MCF 10A (cell line): Measurements from ENCODE around the gene COL21A1. TPM values are rescaled to one million over a fixed set of nuclear protein-coding genes. Genes with fewer than 3 reads are reported as not detected.
"Not testable (repeated sequence)": the region's sequence is repeated elsewhere in the genome, so short reads cannot be mapped to it uniquely, and the experiment has no call there.

Source experiments
- BruUV-seq: library from RNA; stranded (reverse); fragments of 400-500 nt; replicated peaks from 2 replicates; lab custom pipeline; 2021; lab: Mats Ljungman, UMichigan
- CTCF ChIA-PET: fragments of 300-600 bp; sonication (Branson Sonifier 250); formaldehyde crosslinking; extraction: SDS; loops from one replicate; lab custom pipeline; 2021; ENCODE audit warnings: antibody characterized with exemption, inconsistent platforms; lab: Yijun Ruan, JAX
- POLR2A ChIA-PET: fragments of 300-600, 350-650 bp; sonication (Branson Sonifier 250); formaldehyde crosslinking; extraction: SDS; loops from one replicate; lab custom pipeline; 2020; ENCODE audit warnings: antibody characterized with exemption, inconsistent platforms; lab: Yijun Ruan, JAX
- DNase-seq: peaks from one replicate; pipeline ENCODE4 v3.0.0-alpha.2; 2018; ENCODE audit not compliant: unreplicated experiment
- H3K27ac Mint-ChIP-seq: one replicate; pipeline ENCODE4 v1.8.0; 2022; ENCODE audit warnings: mild to moderate bottlenecking, low read depth, mixed read lengths; ENCODE audit not compliant: unreplicated experiment
- H3K27me3 Mint-ChIP-seq: one replicate; pipeline ENCODE4 v1.8.0; 2022; ENCODE audit warnings: mixed read lengths; ENCODE audit not compliant: insufficient read depth, unreplicated experiment
- H3K36me3 Mint-ChIP-seq: one replicate; pipeline ENCODE4 v1.8.0; 2022; ENCODE audit warnings: mild to moderate bottlenecking, moderate library complexity, mixed read lengths; ENCODE audit not compliant: insufficient read depth, unreplicated experiment
- H3K4me1 Mint-ChIP-seq: one replicate; pipeline ENCODE4 v1.8.0; 2022; ENCODE audit warnings: mixed read lengths; ENCODE audit not compliant: insufficient read depth, unreplicated experiment
- H3K4me3 Mint-ChIP-seq: one replicate; pipeline ENCODE4 v1.8.0; 2022; ENCODE audit warnings: mild to moderate bottlenecking, moderate library complexity, mixed read lengths; ENCODE audit not compliant: unreplicated experiment
- H3K9me3 Mint-ChIP-seq: one replicate; pipeline ENCODE4 v1.8.0; 2022; ENCODE audit warnings: mixed read lengths; ENCODE audit not compliant: unreplicated experiment
- CTCF ChIP-seq: fragments of 200-600 bp; IDR thresholded peaks from one replicate; pipeline ENCODE4 v1.8.0; 2022; ENCODE audit warnings: antibody characterized with exemption, mild to moderate bottlenecking; ENCODE audit not compliant: unreplicated experiment
- intact Hi-C: fragments of 100-400 bp; cut with micrococcal nuclease; formaldehyde crosslinking; loops from 2 replicates; pipeline ENCODE4 v1.14.1; 2022
- total RNA-seq: library from RNA; stranded (reverse); gene quantifications from 2 replicates; pipeline ENCODE4 v1.2.3, GENCODE V29; 2022

COL21A1 gene
- total RNA-seq, 1 experiment from 2014 or later: 1.8 TPM

GRCh38 chr6:56019973-56020372 lies 227.4 kb downstream of the COL21A1 start:
- Mint-ChIP-seq H3K9me3 (no peaks in the 10 kb centered on the region), H3K36me3 (no peaks in the 10 kb centered on the region), H3K4me1 (peaks cover 3% of the 10 kb centered on the region), H3K27ac (no peak overlapping the region), H3K4me3 (no peak overlapping the region), H3K27me3 (no peaks in the 10 kb centered on the region)
- intact Hi-C loops: no loop called here
- BruUV-seq: no TSS peak
- CTCF ChIA-PET: no interaction called here
- no peak for TF ChIP-seq CTCF
- DNase-seq: no peak
- POLR2A ChIA-PET: no interaction called here

GRCh38 chr6:56017198-56017597 lies 230.2 kb downstream of the COL21A1 start:
- Mint-ChIP-seq H3K9me3 (no peaks in the 10 kb centered on the region), H3K4me1 (no peaks in the 10 kb centered on the region), H3K27ac (no peak overlapping the region), H3K4me3 (no peak overlapping the region), H3K27me3 (no peaks in the 10 kb centered on the region), H3K36me3 (no peaks in the 10 kb centered on the region)
- CTCF ChIA-PET: no interaction called here
- DNase-seq: no peak
- TF ChIP-seq CTCF: no peak
- no TSS peak for BruUV-seq
- intact Hi-C loops: no loop called here
- POLR2A ChIA-PET: no interaction called here

- BruUV-seq, H3K27ac Mint-ChIP-seq, H3K27me3 Mint-ChIP-seq, H3K4me1 Mint-ChIP-seq, H3K9me3 Mint-ChIP-seq, H3K36me3 Mint-ChIP-seq, CTCF ChIA-PET, H3K4me3 Mint-ChIP-seq, intact Hi-C loops, DNase-seq: not testable (repeated sequence)
- POLR2A ChIA-PET: interaction anchor here (0.6 to 0.7 kb wide), 2 partner anchors 19 to 1115 kb away, joined by 3 read pairs; no protein-coding TSS in a partner anchor
Observed at GRCh38 chr6:56014039-56014438, 233.3 kb downstream of the COL21A1 start.

- Mint-ChIP-seq H3K9me3 (no peaks in the 10 kb centered on the region), H3K4me3 (no peak overlapping the region), H3K27ac (no peak overlapping the region), H3K4me1 (peaks cover under 1% of the 10 kb centered on the region), H3K36me3 (no peaks in the 10 kb centered on the region), H3K27me3 (no peaks in the 10 kb centered on the region)
- no TSS peak for BruUV-seq
- ChIA-PET CTCF (interaction anchor here (0.7 kb wide), 1 partner anchor 230 kb away, joined by 3 read pairs; no protein-coding TSS in a partner anchor), POLR2A (no interaction called here)
- DNase-seq: no peak
- intact Hi-C loops: no loop called here
- no peak for TF ChIP-seq CTCF
Observed at GRCh38 chr6:56009636-56010035, 237.7 kb downstream of the COL21A1 start.
